Right atrium auricular region (tissue), 2 donors: Measurements from ENCODE around the gene ETV4. TPM values are rescaled to one million over a fixed set of nuclear protein-coding genes. Genes with fewer than 3 reads are reported as not detected.

Source experiments
- DNase-seq: peaks from one replicate; pipeline ENCODE4 v3.0.0-alpha.2; 2019; ENCODE audit warnings: low spot score
- H3K27ac ChIP-seq, 2 donors: fragments of 200-600 bp; sonication (generic); 1 replicate in 1 of 2; 2 replicates in 1 of 2; pipeline ENCODE4 v1.5.1; 2016 to 2019
- H3K27me3 ChIP-seq, 2 donors: fragments of 200-600 bp; sonication (generic); one replicate each; pipeline versions ENCODE4 v1.5.1 to v1.6.0; 2017 to 2019
- H3K36me3 ChIP-seq: fragments of 200-600 bp; sonication (generic); one replicate; pipeline ENCODE4 v1.5.1; 2016
- H3K4me1 ChIP-seq, 2 donors: fragments of 200-600 bp; sonication (generic); one replicate each; pipeline versions ENCODE4 v1.5.1 to v1.6.0; 2017 to 2019
- H3K4me3 ChIP-seq, 2 donors: fragments of 200-600 bp; sonication (generic); 1 replicate in 1 of 2; 2 replicates in 1 of 2; pipeline ENCODE4 v1.5.1; 2017 to 2019; ENCODE audit warnings: mild to moderate bottlenecking in 1 of 2, moderate library complexity in 1 of 2
- H3K9me3 ChIP-seq, 2 donors: fragments of 200-600 bp; sonication (generic); one replicate each; pipeline ENCODE4 v1.5.1; 2019
- CTCF ChIP-seq, 2 donors: fragments of 200-600 bp; sonication (generic); IDR thresholded peaks; one replicate each; pipeline ENCODE4 v1.5.1; 2019; ENCODE audit warnings: antibody characterized with exemption in 2 of 2
- total RNA-seq, 2 donors: library from RNA; depleted of rRNA; stranded (reverse); fragments of >200 nt; gene quantifications; one replicate each; pipeline ENCODE4 v1.1.0, GENCODE V29; 2016

The ETV4 gene
- total RNA-seq, 2 donors from 2014 or later: 3.1 to 5.0 TPM

GRCh38 chr17:43530288-43531081 is 15.7 kb downstream of the ETV4 start:
- Histone ChIP-seq H3K36me3 (peaks cover 17% of the 10 kb centered on the region), H3K4me1 (peaks cover 0 to 46% of the 10 kb centered on the region in 2 donors), H3K9me3 (no peaks in the 10 kb centered on the region), H3K4me3 (peak overlapping the region in 1 of 2 donors; percentile 29), H3K27me3 (no peaks in the 10 kb centered on the region), H3K27ac (peak overlapping the region; percentile 72 to 81)
- peak; percentile 72 for DNase-seq
- no peak for TF ChIP-seq CTCF (IDR thresholded peaks at IDR 0.05)

- Histone ChIP-seq H3K27ac (peak overlapping the region; percentile 72 to 81), H3K9me3 (no peaks in the 10 kb centered on the region), H3K27me3 (no peaks in the 10 kb centered on the region), H3K4me1 (peaks cover 0 to 46% of the 10 kb centered on the region in 2 donors), H3K36me3 (peaks cover 23% of the 10 kb centered on the region), H3K4me3 (peak overlapping the region in 1 of 2 donors; percentile 29)
- no peak for DNase-seq
- TF ChIP-seq CTCF (IDR thresholded peaks at IDR 0.05): no peak
Observed at GRCh38 chr17:43529947-43530287, 16.2 kb downstream of the ETV4 start.

- TF ChIP-seq CTCF (IDR thresholded peaks at IDR 0.05): no peak
- no peaks in the 10 kb centered on the region for H3K9me3 ChIP-seq
- no peak overlapping the region for H3K4me3 ChIP-seq
- DNase-seq: no peak
- H3K36me3 ChIP-seq: peaks cover 30% of the 10 kb centered on the region
- peaks cover 0 to 46% of the 10 kb centered on the region in 2 donors for H3K4me1 ChIP-seq
- H3K27me3 ChIP-seq: no peaks in the 10 kb centered on the region
- peak overlapping the region; percentile 72 to 81 for H3K27ac ChIP-seq
Observed at GRCh38 chr17:43528988-43529814, 16.9 kb downstream of the ETV4 start.

- H3K27ac ChIP-seq: peak overlapping the region; percentile 66 to 81
- peaks cover 0 to 46% of the 10 kb centered on the region in 2 donors for H3K4me1 ChIP-seq
- DNase-seq: peak; percentile 66
- no peak for TF ChIP-seq CTCF (IDR thresholded peaks at IDR 0.05)
- no peaks in the 10 kb centered on the region for H3K27me3 ChIP-seq
- no peak overlapping the region for H3K4me3 ChIP-seq
- H3K36me3 ChIP-seq: peaks cover 37% of the 10 kb centered on the region
- H3K9me3 ChIP-seq: no peaks in the 10 kb centered on the region
Observed at GRCh38 chr17:43528319-43528987, 17.7 kb downstream of the ETV4 start.

GRCh38 chr17:43526886-43527648 is 19.1 kb downstream of the ETV4 start:
- Histone ChIP-seq H3K4me3 (no peak overlapping the region), H3K27me3 (no peaks in the 10 kb centered on the region), H3K27ac (peak overlapping the region in 1 of 2 donors; percentile 81), H3K4me1 (peaks cover 0 to 46% of the 10 kb centered on the region in 2 donors), H3K36me3 (peaks cover 51% of the 10 kb centered on the region), H3K9me3 (no peaks in the 10 kb centered on the region)
- TF ChIP-seq CTCF (IDR thresholded peaks at IDR 0.05): no peak
- DNase-seq: no peak
